NCI-H1105 (cell line): ENCODE measurements around the gene ERH.

Experiments
- DNase-seq: peaks from one replicate; lab custom pipeline; 2025; lab: John Stamatoyannopoulos, UW

ERH gene

DNA sequence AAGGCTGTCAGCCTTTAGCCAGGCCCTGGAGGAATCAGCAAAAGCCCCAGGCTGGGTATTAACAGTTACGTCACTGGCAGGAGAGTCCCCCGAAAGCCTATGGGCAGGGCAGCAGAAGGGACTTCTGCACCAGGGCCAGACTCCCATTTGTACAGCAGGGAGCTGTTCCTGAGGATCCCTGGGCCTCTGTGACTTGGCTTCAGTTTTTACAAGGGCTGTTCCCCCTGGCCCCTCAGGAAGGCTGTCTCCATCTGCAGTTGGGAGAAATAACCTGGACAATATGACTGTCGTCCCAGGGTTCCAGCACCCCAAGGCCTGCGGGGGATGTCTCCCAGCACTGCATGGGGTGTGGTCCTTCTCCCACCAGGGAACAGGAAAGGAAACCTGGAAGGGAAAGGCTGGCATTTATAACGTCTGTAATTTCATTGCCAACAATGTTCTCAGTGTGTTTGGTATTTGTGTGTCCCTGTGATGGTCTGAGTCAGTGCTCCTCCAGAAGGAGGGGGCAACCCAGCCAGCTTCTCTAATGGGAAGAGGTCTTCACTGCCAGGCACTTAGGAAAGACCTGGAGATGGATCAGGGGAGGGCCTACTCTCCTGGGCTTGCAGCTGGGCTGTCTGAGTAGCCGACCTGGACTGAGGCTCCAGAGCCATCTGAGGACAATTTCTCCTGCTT lies 42.4 kb downstream of the ERH start:
- DNase-seq, result no peak

DNA sequence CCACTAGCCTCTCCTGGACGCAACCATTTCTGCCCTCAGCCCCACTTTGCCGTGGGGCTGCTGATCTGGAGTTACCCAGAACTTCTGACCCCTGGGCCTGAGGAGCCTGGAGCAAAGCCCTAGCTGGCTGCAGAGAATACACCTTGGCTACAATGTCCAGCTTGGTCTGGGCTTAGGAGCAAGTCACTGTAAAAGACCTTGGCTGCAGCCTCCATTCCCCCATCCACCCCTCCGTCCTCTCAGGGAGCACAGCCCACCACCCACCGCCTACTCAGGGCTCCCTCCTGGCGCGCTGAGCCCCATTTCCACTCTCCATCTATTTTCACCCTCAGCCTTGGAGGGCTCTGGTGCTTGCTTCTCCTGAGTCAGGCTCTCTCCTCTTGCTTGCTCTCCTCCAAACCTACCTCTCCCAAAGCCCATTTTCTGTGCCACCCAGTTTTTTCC lies 42.9 kb downstream of the ERH start:
- no peak for DNase-seq

DNA sequence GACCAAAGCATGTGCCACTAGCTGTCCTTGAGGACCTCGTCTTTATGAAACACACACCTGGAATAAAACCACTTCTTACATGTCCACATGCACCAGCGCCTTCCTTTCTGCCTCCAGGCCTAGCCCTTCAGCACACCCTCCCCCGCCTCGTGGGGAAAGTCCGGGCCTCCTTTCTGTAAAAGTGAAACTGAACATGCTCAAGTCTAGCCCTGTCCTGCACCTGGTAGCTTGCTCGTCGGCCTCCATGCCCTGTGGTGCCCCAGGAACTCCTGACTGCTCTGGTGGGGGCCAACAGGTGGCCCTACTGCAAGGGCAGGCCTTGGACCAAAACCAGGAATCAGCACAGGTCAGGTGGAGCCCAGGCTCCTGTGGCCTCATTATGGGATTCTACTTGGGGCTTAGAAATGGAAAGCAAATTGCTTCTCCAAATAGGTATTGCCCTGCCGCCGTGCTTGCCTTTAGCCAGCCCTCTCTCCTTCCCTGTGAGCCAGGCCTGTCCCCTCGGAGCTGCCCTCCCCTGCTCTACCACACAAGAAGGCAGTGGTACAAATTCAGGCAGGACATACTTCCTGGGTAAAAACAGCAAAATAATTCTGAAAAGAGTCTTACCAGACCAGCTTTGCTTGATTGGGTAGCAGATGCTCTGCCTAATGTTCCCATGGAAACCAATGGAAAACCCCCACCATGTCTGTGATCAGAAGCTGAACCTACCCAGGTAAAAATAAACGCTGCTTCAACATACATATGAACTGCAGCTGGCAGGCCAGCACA lies 43.5 kb downstream of the ERH start:
- no peak for DNase-seq

DNA sequence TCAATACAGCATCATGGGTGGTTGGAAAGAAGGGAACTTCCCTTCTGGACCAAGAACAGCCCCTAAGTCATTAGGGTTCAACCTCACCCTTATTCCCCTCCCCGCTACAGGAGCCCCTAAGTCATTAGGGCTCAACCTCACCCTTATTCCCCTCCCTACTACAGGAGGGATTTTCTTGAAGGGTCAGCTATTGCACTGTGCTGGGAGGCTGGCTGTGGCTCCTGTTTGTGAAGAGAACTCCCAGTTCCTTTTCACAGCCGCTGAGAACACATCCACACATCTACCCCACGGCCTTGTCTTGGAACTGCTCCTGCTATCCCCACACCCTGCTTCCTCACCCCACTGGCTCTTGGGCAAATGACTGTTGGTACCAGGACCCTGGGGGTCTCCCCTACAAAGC lies 44.9 kb downstream of the ERH start:
- DNase-seq, result no peak

DNA sequence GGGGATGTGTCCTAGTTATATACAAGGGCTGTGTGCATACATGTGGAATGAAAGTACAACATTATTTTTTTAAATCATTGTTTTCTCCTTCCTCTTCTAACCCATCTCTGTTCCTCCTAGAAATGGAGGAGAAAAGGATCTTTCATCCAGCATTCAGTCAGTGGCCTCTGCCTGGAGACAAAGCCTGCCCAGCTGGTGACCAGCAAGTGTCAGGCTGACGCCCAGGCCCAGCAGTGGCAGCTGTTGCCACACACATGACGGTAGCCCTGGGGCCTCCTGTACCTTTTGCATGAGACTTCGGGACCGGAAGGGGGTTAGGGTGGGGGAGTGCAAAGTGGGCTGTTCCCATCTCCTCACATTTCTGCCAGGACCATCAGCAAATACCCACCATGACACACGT lies 46.2 kb downstream of the ERH start:
- no peak for DNase-seq

DNA sequence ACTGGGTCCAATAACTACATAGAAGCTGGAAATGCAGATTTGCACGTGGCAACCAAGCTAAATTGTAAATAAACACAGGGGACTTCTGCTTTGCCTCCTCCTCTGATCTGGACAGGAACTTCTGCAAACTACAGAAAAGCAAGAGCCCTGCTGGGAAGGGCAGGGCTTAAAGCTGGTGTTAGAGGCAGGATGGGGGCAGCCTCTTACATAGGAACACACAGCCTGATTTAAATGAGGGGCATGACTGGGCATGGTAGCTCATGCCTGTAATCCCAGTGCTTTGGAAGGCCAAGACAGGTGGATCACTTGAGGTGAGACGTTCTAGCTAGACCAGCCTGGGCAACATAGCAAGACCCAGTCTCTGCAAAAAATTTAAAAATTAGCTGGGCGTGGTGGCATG lies 46.7 kb downstream of the ERH start:
- DNase-seq, result no peak

DNA sequence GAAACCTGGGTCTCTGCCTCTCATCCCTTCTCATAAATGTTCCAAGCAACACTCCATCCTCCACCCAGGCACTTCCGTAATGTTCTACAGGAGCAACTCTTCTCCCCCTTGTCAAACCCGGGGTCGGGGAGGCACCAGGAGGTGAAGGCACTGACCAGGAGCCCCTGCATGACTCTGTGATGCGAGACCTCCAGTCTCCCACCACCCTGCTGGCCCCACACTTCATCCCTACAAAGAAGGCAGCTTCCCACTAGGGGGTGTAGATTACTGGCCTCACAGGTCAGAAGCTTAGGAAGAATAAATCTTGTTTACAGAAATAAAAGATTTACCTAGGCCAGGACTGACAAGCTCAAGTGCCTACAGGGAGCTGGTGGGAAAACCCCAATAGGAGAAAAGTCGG lies 47.2 kb downstream of the ERH start:
- no peak for DNase-seq

DNA sequence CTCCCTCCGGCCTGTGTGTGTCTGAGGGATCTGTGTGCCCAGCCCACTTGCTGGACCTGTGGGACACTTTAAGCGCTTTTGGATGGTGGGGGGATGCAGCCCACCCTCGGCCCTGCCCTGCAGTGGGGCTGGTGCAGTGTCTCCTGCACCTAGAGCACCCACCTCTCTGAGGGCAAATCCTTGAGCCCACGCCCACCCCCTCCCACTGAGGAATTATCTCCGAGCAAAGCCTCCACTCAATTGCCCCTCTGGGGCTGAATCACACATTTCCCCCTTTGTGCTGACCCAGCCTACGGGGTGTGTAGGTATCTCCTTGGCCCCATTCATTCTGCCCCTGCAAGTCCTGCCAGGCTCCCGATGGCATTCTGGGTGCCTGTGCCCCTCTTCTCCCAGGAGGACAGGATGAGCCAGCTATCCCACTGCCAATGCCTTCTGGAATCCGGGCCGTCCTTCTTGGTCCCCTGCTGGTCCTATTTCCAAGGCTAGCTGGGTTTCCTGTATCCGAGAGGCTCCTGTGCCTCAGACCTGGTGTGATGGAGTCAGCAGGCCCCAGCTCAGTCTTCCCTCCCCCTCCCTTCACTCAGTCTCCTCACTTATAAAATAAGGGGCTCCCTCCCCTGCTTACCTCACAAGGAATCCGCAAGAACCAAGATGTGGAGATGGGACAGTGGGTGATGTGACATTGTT lies 48.9 kb downstream of the ERH start:
- DNase-seq, result no peak

DNA sequence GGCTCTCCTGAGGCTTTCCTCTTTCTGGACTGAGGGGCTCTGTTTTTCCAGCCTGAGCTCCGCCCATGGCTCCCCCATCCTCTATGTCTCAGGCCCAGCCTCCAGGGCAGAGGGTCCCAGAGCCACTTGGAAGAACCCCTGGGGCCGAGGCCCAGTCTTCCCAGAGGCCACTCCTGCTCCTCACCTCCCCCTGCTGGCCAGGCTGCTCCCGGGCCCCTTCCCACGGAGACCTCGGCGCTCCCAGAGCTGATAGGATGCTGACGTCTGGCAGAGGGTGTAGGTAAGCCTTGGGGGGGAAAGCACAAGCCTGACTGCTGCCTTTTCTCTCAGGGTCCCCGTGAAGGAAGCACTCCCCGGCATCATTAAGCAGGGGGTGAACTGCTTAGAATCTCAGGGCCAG lies 51.4 kb downstream of the ERH start:
- no peak for DNase-seq

DNA sequence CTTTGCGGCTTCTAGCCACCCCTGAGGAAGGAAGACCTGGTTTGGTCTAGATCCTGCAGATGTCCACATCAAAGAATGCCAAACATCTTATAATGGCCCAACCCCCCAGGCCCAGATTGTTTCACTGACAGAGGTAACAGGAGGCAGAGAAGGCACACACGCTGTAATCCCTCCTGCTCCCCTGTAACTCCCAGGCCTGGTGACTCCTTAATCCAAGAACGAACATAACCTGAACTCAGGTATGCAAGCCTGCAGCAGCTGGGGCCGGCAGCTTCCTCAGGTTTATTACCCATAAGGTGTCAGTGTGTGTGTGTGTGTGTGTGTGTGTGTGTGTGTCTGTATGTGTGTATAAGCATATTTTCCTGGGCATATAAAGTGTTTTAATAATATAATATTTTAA lies 52.7 kb downstream of the ERH start:
- DNase-seq, result no peak

DNA sequence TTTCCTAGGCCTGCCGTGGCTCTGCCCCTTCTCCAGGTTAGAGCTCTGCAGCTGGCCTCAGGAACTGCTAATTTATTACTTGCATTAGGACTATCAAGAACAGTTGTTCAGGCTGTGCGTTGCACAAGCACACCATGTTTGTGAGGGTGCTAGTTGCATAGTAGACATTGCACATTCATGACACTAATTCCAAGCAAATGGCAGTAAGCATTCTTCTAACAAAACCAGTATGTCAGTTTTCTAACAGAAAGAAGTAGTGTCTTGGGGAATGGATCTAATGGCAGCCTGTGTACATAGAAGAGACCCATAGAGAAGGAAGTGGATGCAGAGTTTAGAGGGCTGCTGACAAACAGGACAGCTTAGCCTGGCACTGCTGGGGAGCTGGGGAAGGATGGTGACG lies 53.9 kb downstream of the ERH start:
- DNase-seq, result no peak

DNA sequence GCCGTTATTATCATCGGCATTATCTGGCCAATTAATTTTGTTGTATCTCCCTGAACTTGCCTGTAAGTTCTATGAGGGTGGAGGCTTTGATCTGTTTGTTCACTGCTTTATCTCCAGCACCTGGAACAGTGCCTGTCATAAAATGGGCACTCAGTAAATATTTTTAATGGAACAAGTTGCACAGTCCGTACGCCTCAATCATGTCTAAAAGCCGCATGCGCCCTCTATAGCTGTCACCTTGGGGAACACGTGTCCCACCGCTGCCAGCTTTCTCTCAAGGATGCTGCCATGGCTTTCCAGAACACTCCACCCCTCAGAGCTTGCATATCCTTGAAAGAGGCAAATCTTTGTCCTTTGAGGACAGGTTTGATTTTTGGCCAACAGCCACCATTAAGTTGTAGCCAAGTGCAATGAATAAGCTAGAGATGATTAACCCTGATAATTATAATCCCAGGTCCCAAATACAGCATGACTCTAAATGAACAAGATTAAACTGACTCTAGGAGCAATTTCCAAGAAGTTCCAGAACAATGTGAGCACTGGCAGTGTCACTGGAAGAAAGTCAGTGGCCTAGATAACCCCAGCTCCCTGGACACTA lies 55.1 kb downstream of the ERH start:
- DNase-seq, result no peak

DNA sequence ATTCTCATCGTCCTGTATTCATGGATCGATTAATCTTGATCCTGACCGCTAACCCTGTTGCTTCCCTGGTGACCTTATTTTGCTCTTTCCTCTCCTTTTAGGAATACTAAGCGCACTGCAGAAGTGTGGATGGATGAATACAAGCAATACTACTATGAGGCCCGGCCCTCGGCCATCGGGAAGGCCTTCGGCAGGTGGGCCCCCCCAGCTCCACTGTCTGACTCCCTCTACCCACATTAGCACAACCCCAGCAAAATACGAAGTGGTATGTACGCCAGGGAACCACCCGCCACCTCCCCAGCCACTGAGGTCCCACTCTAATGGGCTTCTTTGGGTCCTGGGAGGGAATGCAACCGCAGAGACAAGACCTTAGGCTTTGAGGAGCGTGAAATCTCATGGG lies 58.7 kb downstream of the ERH start:
- DNase-seq, result no peak

DNA sequence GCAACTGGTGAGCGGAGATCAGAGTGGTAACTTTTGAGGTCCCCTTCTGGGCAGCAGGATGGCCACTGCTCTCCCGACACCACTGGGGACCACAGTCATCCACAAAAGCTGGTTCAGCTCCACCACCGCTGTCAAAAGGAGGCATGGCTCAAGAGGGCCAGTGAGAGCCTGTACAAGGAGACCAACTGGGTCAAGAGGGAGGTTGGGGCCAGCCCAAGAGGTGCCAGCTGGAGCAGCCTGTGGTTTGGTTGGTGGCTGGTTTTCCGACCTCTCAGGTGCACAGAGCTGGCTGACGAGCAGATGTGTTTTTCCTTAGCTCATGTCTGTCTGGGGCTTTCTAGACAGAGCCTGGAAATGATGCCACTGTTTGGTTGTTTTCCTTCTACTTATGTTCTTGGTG lies 60.1 kb downstream of the ERH start:
- no peak for DNase-seq

DNA sequence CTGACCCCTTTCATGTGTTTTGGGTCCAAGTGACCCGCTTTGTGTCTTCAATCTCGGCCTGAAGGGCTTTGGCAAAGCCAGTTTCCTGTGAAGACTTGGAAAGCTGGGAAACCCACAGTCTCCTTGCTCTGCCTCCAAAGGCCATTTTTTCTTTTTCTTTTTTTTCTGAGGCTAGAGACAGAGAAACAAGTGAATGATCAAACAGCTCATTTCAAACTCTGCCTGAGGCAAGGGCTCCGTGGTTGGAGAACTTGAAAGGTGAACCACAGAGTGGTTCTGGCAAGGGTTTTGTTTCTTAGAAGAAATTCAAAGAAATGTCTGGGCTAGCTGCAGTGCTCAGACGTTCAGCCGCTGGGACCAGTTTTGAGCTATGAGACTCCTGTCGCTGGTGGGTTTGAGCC lies 62.7 kb downstream of the ERH start:
- no peak for DNase-seq

DNA sequence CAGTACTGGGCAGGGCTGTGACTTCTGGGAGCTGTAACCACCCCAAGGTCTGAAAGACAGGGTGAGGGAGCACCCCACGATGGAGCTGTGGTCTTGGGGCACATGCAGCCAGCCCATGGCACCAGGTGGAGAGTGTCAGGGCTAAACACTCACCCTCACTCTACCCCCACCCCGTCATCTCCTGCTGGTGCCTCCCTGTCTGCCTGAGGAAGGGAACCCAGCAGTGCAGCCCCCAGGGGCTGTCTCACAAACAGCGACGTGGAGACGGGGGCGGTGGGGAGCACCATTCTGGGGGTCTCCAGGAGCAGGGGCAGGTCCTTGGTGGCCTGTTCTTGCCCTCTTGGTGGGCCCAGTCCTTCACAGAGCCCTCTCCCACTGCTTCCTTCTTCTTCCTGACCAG lies 63.5 kb downstream of the ERH start:
- DNase-seq, result no peak

DNA sequence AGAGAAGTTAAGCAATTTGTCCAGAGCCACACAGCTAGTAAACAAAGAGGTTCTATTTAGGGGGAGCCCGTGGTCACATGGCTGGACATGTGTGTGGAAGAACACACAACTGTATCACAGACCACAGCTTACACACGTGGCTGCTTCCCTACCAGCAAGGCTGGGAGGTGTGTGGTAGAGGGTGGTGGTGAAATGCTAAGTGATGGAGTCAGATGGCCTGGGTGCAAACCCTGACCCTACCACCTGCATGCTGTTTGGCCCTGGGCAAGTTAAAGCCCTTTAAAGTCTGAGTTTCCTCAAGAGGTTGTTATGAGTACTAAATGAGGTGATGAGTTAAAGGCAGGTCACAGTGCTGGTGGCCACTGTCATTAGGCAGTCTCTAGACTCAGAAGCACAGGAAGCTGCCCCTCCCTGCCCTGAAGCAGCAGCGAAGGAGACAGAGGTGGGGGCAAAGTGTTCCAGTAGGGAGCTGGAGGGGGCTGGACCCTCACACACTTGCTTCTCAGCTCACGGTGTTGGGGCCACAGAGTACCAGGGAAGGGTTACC lies 64.2 kb downstream of the ERH start:
- DNase-seq, result no peak

DNA sequence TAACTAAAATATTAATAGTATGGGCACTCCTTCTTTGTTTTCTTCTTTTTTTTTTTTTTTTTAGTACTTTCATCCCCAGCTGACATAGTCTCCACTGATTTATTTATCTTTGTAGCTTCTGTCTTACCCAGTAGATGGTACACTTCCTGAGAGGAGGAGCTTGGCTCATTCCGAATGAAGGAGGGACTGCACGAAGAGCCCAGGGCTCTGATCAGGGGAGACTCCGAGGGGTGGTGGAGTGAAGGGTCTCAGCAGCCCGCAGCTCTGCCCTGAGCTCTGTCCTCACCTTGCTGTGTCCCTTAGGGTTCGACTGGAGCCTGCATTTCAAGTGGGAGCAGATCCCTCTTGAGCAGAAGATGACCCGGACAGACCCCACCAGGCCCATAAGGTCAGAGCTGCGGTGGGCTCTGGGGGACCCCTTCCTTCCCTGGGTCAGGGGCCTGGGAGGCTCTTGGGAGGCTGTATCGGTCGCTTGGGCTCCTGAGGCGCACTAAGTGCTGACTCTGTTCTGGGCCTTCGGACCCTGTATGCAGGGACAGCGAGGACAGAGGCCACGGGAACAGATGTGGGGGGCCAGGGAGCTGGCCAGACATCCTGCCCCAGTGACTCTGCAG lies 65.2 kb downstream of the ERH start:
- DNase-seq, result no peak

DNA sequence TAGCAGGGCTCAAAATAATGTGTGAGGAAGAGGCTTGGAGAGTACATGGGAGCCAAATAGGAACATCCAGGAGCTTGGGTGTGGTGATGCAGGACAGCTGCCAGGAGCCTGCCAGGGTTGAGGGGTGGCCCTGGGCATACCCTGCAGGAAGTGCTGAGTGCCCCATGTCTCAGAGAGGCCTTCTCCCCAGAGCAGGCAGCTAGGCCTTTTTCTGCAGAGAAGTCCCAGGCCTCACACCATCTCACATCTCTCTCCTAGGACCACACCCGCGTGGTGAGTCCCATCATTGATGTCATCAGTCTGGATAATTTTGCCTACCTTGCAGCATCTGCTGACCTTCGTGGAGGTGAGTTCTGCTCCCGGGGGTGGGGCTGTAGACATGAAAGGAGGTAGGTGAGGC lies 66.9 kb downstream of the ERH start:
- DNase-seq, result no peak
